ENCODE measurements around the gene CAPN15.
A peak's percentile ranks its signal among the peaks of the same experiment; 100 is the strongest.

CAPN15 gene

DNA sequence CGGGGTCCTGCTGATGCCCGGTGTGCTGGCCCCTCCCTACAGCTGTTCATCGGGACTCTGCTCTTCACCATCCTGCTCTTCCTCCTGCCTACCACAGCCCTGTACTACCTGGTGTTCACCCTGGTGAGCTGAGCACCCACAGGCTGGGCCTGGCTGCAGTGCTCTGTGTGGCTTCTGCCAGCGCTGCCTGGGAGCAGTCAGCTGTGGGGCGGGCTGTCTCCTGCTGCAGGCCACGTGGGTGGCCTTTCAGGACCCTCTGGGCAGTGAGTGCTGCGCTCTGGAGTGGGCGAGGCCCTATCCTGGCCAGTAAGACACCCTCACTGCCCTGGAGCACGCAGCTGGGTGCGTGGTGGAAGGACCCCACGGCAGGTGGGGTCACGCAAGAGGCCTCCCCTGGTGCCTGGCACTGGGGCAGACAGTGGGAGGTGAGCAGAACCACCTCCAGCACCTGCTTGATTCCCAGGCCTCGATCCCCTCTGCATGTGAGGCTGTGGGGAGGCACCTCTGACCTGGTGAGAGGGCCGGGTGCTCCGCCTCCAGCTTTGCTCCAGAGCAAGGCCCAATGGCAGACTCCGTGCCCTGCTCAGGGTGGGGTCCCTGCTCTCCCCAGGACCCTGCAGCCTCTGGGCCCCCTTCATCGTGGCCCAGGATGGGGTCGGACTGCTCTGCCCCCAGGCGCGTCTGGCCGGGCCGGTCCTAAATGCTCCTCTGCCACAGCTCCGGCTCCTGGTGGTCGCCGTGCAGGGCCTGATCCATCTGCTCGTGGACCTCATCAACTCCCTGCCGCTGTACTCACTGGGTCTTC, 52.8 kb downstream of the CAPN15 start:
- DNase-seq = no peak

DNA sequence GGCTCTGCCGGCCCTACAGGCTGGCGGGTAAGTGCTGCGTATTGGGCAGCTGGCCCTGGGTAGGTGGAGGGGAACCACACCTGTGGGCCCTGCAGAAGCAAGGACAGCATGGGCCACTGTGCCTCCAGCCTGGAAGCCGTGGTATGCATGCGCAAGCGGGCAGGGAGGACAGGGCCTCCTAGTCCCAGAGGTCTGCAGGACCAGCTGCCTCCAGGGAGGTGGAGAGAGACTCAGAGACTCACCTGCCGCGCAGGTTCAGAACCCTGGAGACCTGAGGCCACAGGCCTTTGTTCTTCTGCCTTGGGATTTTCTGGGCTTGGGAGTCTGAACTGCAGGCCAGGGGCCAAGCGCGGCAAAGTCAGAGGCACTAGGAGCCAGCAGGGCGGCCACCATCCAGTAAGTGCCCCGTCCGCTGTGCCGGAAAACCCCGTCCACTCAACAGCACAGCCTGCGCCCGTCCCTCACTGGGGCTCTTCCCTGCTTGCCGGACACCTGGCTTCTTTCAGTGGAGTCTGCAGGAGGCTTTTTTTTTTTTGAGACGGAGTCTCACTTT, 53.5 kb downstream of the CAPN15 start:
- DNase-seq = no peak

DNA sequence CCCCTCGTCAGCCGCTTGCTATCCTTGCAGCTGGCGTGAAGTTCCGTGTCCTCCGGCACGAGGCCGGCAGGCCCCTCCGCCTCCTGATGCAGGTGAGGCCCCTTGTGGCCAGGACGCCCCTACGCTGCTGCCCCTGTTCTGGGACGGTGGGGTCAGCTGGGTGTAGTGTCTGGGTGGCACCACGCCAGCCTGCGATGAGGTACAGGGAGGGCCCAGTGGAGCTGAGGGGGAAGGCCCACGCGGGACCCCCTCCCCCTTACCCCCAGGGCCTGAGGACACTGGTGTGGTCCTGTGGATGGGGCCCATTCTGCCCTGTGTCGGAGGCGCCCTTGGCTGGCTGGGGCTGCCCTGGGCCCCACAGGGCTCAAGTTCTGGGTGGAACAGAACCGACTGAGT, 54.7 kb downstream of the CAPN15 start:
- DNase-seq = no peak

DNA sequence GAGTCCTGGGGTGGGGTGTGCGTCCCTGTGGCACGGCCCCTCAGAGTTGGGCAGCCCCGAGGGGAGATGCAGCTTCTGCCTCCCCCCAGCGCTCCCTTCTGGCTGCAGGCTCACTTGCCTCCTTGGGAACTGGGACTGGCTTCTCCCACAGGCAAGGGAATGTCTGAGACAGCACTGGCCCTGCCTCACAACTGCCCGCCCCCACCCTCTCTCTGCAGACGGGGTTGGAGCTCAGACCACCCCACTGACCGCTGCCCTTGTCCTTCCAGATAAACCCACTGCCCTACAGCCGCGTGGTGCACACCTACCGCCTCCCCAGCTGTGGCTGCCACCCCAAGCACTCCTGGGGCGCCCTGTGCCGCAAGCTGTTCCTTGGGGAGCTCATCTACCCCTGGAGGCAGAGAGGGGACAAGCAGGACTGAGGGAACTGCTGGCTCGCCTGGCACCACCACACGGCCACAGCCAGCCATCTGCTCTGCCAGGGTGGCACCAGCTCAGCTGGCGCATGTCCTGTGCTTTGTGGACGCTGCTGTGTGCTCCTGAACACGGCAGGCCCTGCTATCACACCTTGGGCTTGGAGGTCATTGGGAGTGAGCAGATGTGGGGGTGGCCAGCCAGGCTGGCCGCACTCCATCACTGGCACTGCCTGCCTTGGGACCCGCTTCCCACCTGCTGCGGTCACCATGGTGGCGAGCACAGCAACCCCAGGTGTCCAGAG, 55.3 kb downstream of the CAPN15 start:
- DNase-seq = no peak

DNA sequence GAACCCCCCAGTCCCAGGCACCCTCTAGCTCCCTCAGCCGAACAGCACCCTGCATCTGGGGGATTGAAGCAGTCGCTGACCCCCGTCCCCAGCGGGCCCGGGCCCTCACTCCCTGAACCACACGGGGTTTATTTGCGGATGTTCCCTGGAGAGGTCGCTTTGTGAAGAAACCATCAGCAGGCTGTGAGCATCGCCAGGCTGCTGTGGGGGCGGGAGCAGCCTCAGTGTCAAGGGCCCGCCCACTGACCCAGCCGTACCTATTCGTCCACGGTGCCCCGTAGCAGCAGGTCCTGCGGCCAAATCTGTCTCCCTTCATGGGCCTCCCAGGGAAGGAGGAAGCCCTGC, 55.9 kb downstream of the CAPN15 start:
- no peak for DNase-seq

DNA sequence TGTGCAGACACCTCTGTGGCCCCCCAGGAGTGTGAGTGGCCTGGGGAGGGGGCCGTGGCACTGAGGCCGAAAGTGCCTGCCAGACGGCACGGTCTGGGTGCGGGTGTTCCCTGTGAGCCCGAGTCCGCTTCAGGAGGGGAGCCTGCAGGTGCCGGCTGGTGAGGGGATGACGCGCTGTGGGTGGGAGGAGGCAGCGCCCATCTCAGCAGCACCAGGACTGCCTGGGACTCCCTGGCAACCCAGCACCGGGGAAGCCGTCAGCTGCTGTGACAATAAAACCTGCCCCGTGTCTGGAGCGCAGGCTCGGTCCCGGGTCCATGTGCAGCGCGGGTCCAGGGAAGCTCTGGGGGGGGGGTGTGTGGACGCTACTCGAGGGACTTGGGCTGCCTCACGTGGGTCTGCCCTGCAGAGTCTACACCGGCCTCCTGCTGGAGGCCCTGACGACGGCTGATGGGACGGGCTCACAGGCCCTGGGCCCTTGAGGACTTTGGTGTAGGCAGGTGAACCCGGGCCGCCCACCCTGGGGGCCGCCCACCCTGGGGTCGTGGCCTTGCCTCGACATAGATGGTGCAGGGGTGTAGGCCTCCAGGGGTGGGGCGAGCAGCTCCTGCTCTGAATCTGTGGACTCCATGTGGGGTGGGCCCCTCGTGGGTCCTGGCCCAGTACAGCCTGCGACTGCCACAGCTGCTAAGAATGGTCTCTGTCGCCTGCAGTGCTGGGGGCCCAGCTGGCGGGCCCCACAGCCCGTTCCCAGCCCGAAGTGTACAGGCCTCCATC, 56.5 kb downstream of the CAPN15 start:
- DNase-seq = no peak

DNA sequence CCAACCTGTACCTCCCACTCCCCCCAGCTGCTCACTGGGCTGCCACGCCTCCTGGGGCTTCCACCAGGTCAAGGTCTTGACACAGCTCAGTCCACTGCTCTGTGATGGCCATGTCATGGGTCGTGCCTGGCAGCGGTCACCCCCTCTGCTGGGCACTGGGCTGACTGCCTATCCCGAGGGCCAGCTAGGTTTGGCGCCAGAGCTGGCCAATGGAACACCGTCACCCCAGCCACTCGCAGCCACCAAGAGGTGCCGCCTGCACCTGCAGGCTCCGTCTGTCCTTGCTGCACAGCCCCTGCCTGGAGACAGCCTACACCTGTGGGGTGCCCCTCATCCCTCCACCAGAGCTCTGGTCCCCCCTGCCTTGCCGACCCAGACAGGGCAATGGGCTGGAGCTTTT, 57.8 kb downstream of the CAPN15 start:
- no peak for DNase-seq

DNA sequence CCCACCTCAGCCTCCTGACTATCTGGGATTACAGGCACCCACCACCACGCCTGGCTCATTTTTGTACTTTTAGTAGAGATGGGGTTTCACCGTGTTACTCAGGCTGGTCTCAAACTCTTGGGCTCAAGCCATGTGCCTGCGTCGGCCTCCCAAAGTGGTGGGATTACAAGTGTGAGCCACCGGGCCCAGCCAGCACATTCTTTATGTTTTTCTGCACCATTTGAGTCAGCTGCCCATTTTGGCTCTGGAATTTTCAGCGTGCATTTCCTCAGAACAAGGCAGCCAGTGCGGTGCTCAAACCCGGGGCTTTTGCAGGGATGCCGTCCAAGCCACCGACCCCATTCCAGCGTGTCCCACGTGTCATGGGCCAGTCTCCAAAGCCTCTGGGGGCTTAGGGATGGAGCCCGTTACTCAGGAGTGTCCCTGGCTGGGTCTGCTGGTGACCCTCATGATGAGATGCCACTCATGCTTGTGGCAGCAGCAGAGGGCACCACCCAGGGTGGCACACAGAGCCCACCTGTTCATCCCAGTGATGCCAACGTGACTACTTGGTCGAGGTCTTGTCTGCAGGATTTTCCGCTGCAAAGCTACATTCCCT, 58.6 kb downstream of the CAPN15 start:
- no peak for DNase-seq

DNA sequence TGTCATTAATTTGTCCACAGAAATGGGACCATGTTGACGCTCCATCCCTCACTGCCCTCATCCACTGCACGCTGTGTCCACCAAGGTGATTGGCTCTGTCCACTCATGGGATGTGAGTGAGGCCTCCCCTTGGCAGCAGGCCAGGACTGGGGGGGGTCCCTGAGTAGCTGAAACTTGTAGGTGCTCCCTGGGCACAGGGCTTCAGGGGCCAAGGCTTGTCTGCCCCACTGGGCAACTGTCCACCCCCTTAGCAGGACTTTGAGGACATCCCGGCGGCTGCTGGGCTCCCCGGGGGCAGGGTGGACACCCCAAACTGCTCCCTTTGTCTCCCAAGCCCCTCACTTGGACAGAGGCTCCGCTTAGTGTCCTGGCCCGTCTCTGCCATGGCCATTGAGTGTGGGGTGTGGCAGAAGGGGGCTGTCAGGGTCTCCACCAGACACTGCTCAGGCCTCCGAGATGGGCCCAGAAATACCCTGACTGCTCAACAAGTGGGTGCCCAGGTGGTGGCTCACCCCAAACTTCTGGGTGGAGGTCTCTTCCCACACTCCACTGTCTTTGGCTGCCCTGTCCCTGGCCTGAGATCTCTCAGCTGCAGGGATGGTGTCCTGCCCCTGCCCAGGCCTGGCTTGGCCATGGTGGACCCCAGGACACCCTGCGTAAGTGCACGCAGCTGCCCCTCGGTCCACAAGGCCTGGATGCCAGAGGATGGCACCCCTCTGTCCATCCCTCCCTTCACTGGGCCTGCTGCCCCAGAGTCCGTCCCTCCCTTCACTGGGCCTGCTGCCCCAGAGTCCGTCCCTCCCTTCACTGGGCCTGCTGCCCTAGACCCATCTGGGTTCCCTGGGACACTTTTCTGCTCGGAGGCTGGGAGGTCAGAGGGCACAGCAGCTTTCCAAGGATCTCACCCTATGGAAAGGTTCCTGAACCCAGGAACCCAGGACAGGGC, 59.4 kb downstream of the CAPN15 start:
- DNase-seq = no peak

DNA sequence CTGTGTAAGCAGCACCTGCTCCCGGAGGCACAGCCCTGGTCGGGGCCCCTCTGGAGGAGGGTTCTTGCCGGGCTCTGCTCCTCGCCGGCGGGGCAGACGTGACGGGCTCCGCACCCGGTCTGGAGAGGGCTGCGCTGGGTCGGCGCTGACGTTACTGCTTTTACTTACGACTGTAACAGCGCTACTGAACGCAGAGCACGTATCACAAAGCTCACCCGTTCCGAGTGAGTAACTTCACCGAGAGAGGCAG, 61.1 kb downstream of the CAPN15 start:
- DNase-seq = no peak

DNA sequence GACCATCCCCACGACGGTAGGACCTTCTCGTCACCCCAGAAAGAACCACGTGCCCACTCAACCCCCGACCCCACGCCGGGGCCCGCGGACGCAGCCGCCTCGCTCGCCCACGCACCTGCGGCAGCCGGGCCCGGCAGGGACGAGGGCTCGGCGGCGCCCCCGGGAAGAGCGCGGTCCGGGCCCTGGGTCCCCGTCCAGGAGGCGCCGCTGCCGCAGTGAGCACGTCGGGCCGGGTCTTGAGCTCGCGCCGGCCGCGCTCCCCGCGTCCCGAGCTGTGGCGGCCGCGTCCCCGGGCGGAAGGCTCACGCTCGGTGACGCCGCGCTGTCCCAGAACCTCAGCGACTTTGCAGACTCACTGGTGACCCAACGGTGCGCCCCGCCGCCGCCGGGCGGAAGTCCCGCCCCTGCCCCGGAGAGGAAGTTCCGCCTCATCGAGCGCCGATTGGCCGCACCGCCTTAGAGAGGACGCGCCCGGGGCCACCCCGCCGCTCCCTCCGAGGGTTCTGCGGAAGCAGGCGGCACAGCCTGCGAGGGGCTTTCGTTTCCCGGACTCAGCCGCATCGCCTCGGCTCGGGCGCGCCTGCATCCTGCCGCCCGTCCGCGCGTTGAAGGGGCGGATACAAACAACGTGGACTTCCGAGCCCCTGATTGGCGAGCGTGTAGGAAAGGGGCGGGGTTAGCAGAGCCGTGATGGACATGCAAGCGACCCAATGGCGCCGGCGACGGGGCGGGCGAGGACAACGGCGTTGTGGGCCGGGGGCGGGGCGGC, 61.6 kb downstream of the CAPN15 start:
- DNase-seq = peak; percentile 89

DNA sequence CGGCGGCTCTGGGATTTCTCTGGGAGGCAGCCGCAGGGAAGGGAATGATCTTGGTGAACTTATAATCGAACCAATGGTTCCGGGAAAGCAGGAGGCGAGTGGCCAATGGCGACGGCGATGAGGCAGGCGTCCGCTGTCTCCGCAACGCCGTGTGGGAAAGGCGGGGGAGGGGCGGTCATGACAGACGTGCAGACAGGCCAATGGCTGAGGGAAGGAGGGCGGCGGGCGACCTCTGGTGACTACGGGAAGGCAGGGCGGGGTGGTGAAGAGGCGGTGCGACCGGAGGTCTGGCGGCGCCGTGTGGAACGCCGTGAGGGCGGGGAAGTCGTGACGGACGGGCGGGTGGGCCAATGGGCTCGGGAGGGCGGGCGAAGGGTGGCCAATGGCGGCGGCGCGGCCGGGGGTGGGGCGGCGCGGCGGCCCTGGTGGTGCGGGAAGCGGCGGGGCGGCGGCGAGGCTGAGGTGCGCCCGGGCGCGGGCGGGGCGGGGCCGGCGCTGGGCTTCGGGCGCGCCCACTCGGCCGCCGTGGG, 62.2 kb downstream of the CAPN15 start, which contains the start of gene RAB40C:
TSS of gene RAB40C (plus strand) at position 409 of the 530 bp plus-strand sequence. CDS start 226 bp downstream, outside the sequence.
- peak; percentile 96 for DNase-seq

DNA sequence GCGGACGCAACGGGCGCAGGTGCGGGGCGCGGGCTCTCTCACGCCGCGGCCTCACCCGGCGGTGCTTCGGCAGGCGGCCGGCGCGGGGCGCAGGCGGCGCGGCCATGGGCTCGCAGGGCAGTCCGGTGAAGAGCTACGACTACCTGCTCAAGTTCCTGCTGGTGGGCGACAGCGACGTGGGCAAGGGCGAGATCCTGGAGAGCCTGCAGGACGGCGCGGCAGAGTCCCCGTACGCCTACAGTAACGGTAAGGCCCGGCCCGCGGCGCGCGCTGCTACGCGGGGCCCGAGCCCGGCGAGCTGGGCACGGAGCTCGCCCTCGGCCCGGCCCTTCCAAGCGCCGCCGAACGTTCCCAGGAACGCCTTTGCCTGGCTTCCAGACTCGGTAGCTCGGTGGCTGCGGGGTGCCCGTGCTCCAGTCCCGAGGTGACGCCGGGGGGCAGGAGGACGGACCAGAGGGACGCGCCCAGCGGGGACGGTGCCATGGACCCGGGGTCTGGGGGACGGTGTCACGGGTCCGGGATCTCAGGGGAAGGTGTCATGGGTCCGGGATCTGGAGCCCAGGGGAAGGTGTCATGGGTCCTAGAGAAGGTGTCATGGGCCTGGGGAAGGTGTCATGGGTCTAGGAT, 62.8 kb downstream of the CAPN15 start:
- DNase-seq = no peak

DNA sequence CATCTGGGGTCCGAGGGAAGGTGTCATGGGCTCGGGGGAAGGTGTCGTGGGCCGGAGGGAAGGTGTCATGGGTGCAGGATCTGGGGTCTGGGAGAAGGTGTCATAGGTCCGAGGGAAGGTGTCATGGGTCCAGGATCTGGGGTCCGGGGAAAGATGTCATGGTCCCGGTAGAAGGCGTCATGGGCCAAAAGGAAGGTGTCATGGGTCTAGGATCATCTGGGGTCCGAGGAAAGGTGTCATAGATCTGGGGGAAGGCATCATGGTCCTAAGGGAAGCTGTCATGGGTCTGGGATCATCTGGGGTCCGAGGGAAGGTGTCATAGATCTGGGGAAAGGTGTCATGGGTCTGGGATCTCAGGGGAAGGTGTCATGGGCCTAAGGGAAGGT, 63.3 kb downstream of the CAPN15 start:
- DNase-seq = no peak

DNA sequence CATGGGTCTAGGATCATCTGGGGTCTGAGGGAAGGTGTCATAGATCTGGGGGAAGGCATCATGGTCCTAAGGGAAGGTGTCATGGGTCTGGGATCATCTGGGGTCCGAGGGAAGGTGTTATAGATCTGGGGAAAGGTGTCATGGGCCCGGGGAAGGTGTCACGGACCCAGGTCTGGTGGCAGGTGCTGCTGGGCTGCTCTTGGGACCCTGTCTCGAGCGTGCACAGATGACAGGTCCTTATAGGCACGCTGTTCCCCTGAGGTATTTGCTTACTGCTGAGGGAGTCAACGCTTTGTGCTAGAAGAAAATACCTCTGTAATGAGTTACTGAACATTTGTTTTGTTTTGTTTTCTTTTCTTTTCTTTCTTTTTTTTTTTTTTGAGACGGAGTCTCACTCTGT, 63.7 kb downstream of the CAPN15 start:
- no peak for DNase-seq

DNA sequence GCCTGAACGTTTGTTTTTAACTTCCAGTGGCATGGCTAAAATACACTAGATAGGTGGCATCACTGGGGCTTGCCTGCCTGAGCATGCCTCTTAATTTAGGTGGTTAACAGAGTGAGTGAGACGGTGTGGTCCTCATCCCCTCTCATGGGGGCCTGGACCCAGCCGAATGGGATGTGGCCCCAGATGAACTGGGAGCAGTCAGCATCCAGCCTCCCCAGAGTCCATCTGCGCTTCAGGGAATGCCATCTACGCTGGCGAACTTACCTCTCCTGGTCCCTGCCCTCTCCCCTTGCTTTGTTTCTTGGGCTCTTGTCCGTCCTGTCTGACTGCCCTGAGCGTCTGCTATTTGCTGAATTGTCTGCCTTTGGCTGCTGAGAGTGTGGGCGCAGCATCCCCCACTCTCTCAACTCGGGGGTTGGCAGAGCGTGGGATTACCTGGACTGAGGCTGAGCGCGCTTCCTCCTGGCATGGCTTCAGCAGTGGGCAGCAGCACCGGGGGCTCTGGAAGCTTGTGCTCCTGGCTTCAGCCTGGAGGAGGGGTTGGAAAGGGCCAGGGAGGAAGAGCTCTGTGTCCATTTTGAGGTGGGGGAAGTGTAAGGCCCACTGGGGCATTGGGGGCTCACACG, 64.5 kb downstream of the CAPN15 start:
- DNase-seq = no peak

DNA sequence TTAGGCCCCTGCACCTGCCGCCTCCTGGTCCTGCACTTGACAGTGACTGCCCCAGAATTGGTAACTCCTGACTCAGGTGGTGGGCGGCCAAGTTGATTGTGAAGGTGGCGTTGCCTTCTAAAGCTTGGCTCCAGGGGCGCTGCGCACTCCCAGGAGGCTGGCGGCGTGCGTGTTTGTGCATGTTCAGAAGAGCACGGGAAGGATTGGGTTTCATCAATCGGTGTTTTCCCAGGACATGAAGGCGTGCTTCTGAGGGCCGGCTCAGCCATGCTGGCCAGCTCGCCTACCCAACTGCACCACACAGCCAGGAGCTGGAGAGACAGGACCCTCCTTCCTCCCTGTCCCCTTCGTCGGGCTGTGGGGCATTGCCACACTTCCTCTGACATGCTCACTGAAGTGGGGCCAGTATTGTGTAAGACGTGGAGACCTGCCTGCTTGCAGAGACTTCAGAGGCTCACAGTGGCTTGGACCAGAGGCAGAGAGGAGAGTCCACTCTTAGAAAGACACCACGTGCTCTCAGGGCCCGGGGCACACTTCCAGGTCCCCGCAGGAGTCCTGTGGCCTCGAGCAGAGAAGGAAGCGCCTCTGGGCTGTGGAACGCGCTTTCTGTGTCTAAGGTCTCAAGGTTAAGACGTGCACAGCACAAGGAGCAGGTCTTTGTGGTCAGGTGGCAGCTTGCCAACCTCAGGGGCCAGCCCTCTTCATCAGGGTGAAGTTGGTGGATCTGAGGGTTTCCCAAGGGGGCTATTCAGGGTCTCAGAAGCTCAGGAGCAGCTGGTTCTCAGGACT, 65.2 kb downstream of the CAPN15 start:
- peak; percentile 82 for DNase-seq

DNA sequence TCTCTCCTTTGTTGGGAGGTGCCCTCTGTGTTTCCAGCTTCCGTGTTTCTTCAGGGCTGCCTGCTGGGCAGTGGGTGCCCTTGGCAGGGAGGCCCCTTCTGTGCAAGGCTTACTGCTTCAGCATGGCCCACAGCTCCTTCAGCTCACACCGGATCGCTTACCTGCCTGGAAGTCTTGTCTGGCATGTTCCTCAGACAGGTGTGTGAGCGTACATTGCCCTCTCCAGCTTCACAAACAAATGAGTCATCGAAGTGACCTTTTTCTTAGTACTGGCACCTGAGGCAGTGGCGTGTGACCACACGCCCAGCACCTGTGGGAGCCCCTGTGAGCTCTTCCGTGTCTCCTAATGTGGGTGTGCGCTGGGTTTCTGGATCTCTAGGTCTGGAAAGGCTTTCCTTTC, 65.9 kb downstream of the CAPN15 start:
- DNase-seq = peak; percentile 91

DNA sequence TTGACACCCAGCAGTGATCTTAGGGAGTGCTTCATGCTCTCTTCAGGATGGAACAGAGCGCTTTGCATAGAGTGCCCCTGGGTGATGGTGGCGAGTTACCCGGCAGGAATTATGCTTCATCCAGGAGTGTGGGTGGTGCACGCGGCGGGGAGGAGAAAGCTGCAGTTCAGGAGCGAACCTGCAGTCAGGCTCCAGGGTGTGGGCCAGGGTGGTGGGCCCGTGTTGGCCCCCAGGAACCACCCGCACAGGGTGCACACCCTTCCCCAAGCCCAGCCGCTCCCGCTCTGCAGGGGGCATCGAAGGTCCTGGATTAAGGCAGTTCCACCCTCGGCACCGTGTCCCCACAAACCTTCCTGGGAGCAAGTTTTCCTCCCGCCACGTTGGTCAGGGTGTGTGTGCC, 66.3 kb downstream of the CAPN15 start:
- DNase-seq = no peak

Data from NCI-H2029 (cell line).